ENCODE measurements around the gene AMBRA1.
A peak's percentile ranks its signal among the peaks of the same experiment; 100 is the strongest.

AMBRA1 gene

DNA sequence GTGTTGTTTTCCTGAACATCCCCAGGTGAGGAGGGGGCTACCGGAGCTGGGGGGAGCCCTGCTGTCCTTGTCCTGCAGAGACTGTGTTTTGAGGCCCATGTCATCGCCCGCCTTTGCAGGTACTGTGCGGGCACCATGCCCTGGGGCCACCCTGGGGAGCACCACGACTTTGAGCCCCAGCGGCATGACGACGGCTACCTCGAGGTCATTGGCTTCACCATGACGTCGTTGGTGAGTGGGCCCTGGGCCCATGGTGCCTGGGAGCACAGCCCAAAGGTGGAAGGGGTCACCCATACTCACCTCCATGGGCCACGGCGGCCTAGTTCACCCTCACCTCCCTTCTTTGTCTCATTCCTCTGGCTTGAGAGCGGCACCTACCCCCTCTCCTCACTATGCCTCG lies 219.0 kb downstream of the AMBRA1 start:
- TF ChIP-seq EP300 (IDR thresholded peaks at IDR 0.05; ENCODE audit: borderline replicate concordance): no peak
- TF ChIP-seq FOXM1 (IDR thresholded peaks at IDR 0.05; ENCODE audit: borderline replicate concordance, low read depth): no peak
- TF ChIP-seq, protein P1, sequence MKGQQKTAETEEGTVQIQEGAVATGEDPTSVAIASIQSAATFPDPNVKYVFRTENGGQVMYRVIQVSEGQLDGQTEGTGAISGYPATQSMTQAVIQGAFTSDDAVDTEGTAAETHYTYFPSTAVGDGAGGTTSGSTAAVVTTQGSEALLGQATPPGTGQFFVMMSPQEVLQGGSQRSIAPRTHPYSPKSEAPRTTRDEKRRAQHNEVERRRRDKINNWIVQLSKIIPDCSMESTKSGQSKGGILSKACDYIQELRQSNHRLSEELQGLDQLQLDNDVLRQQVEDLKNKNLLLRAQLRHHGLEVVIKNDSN (IDR thresholded peaks at IDR 0.05): no peak
- TF ChIP-seq RAD21 (IDR thresholded peaks at IDR 0.05; ENCODE audit: low read depth): no peak
- TF ChIP-seq TAF1 (IDR thresholded peaks at IDR 0.05; ENCODE audit: low read depth): no peak

- TF ChIP-seq TCF12 (IDR thresholded peaks at IDR 0.05; ENCODE audit: low read depth) (no peak), MAX (IDR thresholded peaks at IDR 0.05) (no peak), RAD21 (IDR thresholded peaks at IDR 0.05; ENCODE audit: low read depth) (no peak), CEBPB (IDR thresholded peaks at IDR 0.05) (no peak), REST (IDR thresholded peaks at IDR 0.05; ENCODE audit: low read depth) (no peak)
- TF ChIP-seq, protein P1 (IDR thresholded peaks at IDR 0.05): no peak
Observed at GRCh38 chr11:46373787-46374740, 219.8 kb downstream of the AMBRA1 start.

- TF ChIP-seq REST (IDR thresholded peaks at IDR 0.05; ENCODE audit: low read depth) (no peak), YY1 (IDR thresholded peaks at IDR 0.05; ENCODE audit: low read depth) (no peak), CEBPB (IDR thresholded peaks at IDR 0.05) (no peak), EP300 (IDR thresholded peaks at IDR 0.05; ENCODE audit: borderline replicate concordance) (no peak), RAD21 (IDR thresholded peaks at IDR 0.05; ENCODE audit: low read depth) (no peak), TEAD4 (IDR thresholded peaks at IDR 0.05) (no peak), MAX (IDR thresholded peaks at IDR 0.05) (no peak), ZBTB7A (IDR thresholded peaks at IDR 0.05; ENCODE audit: low read depth) (no peak), EGR1 (IDR thresholded peaks at IDR 0.05) (no peak), FOXM1 (IDR thresholded peaks at IDR 0.05; ENCODE audit: borderline replicate concordance, low read depth) (no peak), TCF12 (IDR thresholded peaks at IDR 0.05; ENCODE audit: low read depth) (no peak), TAF1 (IDR thresholded peaks at IDR 0.05; ENCODE audit: low read depth) (no peak), NFIC (IDR thresholded peaks at IDR 0.05) (no peak), CREB1 (IDR thresholded peaks at IDR 0.05; ENCODE audit: low read depth) (no peak)
- TF ChIP-seq, protein P1 (IDR thresholded peaks at IDR 0.05): no peak
Observed at GRCh38 chr11:46372086-46372485, 221.7 kb downstream of the AMBRA1 start.

DNA sequence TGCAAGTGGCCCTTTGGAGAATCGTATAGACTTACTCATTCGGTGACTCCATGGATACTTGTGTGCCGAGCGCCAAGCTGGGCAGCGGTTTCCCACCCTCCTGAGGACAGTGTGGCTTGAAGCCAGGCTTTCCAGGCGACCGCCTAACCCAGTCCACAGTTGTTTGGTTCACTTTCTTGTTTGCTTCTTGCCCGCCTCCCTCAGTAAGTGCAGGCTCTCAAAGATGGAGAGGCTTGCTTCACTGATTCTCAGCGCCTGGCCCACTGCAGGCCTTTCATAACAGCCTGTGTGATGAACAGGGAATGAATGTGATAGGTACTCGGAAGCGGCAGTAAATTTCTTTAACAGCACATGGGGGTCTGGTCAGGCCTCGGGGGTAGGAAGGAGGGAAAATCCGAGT lies 223.6 kb downstream of the AMBRA1 start:
- TF ChIP-seq EGR1 (IDR thresholded peaks at IDR 0.05) (no peak), RAD21 (IDR thresholded peaks at IDR 0.05; ENCODE audit: low read depth) (no peak), TCF12 (IDR thresholded peaks at IDR 0.05; ENCODE audit: low read depth) (no peak), FOXM1 (IDR thresholded peaks at IDR 0.05; ENCODE audit: borderline replicate concordance, low read depth) (no peak)
- TF ChIP-seq, protein P1 (IDR thresholded peaks at IDR 0.05): no peak

DNA sequence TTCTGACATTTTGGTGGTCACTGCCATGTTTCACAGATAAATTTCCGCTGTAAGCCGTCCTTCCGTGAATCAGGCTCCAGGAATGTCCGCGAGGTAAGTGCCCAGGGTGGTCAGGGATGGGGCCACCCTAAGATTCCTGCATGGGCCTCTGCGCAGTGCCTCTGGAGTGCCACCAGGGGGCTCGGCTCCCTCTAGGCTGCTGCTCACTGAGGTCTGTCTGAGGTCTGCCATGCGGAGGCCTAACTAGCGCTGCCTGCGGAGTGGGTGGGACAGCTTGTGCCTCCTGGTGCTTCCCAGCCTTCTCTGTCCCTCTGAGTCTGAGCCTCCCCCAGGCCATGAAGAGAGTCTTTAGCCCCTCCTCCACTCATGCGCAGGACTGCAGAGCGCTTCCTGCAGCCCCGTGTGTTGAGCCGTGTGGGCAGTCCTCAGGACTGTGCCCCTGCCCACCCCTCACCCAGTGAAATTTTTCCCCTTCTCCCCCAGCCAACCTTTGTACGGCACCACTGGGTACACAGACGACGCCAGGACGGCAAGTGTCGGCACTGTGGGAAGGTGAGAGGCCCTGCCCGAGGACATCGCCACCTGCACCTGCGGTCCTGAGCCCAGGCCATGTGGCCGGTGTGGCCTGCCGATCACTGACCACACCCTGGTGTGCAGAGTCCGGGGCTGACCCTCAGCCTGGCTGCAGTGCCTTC lies 224.2 kb downstream of the AMBRA1 start:
- TF ChIP-seq REST (IDR thresholded peaks at IDR 0.05; ENCODE audit: low read depth) (no peak), RAD21 (IDR thresholded peaks at IDR 0.05; ENCODE audit: low read depth) (peak; percentile 58; the same call in 1 of the 2 replicates), MAX (IDR thresholded peaks at IDR 0.05) (peak; percentile 43; the same call in 1 of the 2 replicates)

Measured in Ishikawa (cell line).